Hematopoietic multipotent progenitor cell treated with erythropoietin and hydrocortisone succinate and interleukin-3 and kit ligand, for 4 days (in vitro differentiated cells): ENCODE measurements around the gene GLYR1.

Source experiments
- DNase-seq: peaks from one replicate; pipeline ENCODE4 v3.0.0-alpha.2; 2015

GLYR1 gene

GRCh38 chr16:4755687-4756086 lies 91.4 kb downstream of the GLYR1 start:
- DNase-seq, result no peak

- DNase-seq, result no peak
Observed at GRCh38 chr16:4754865-4755264, 92.2 kb downstream of the GLYR1 start.

- DNase-seq, result no peak
Observed at GRCh38 chr16:4753227-4753626, 93.9 kb downstream of the GLYR1 start.
